Renal cortical epithelial cell (primary cell): Measurements from ENCODE around the gene PLCH1. TPM values are rescaled to one million over a fixed set of nuclear protein-coding genes. Genes with fewer than 3 reads are reported as not detected.

Experiments
- DNase-seq: peaks from one replicate; pipeline ENCODE4 v3.0.0-alpha.2; 2011; ENCODE audit warnings: low read depth
- total RNA-seq: library from RNA; depleted of rRNA; stranded (reverse); fragments of >200 nt; gene quantifications from 2 replicates; pipeline ENCODE4 v1.2.3, GENCODE V29; 2014

Gene PLCH1
- total RNA-seq, 1 donor from 2014 or later: 2.8 TPM

DNA sequence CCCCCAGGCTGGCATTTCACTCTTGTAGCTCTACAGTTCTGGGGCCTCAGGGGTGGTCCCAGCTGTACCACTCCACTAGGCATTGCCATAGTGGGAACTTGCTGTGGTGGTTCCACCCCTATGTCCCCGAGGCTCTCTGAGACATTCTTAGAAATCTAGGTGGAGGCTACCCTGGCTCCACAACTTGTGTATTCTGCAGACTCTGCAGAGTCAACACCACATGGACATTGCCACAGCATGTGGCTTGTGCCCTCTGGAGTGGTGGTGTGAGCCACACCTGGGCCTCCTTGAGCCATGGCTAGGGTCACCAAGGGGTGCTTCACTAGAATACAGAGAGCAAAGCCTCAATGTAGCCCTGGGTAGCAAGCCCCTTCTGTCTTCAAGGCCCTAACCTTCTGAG lies 397.0 kb downstream of the PLCH1 start:
- DNase-seq: no peak

DNA sequence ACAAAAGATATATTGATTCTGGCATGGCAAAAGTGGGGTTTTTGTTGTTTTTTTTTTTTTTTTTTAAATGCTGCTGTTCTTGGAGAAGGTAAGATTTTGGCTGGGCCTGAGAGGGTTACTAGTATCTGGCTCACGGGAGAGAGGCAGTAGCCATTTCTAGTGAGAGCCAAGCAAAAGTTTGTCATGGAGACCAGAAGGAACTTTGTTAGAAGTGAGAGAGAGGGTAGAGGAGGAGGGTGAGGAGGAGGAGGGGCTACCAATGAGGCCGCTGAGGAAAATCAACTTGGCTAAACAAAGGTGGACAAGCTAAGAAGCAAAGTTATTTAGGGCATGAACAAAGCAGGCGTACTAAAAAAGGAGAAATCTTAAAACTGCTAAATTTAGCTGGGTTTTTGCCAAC lies 402.5 kb downstream of the PLCH1 start:
- DNase-seq: no peak

DNA sequence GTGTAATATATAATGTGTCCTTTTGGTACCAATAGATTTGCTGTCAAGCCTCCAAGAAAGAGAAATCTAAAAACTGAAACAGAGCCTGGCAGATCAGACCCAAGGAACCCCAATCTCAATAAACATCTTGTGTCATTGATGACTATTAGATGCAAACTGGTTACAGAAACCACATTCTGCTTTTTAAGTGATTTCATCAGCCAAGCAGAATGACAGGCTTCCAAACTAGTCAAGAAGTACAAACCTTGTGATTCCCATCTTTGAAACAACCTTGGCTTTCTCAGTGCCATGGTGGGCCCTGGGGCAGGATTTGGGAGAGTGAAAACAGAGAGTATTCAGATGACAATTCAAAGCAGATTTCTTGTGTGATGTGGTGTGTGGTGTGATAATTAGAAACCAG lies 405.8 kb downstream of the PLCH1 start:
- no peak for DNase-seq

DNA sequence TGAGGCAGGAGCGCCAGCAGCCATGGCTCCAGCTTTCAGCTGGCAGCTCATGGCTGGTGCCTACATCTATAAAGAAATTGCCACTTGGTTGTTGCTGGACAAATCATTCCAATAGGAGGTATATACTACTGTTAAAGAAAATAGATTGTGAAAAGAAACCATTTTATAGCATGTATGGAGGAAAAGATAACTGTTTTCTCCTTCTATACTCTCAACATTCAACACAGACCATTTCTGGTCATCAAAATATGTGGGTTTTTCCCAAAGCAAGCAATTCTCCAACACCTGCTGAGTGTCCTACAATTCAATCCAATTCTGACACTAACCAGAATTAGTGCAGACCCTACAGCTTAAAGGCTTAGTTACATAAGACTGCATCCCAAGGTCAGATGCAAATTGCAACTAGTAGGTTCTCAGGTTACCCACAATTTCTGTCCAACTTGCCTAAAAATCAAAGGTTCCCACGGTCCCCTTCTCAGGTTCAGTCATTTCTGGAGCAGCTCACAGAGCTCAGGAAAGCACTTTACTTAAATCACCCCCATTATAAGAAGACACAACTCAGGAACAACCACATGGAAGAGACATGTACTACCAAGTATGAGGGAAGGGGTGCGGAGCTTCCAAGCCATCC lies 409.0 kb downstream of the PLCH1 start:
- no peak for DNase-seq

DNA sequence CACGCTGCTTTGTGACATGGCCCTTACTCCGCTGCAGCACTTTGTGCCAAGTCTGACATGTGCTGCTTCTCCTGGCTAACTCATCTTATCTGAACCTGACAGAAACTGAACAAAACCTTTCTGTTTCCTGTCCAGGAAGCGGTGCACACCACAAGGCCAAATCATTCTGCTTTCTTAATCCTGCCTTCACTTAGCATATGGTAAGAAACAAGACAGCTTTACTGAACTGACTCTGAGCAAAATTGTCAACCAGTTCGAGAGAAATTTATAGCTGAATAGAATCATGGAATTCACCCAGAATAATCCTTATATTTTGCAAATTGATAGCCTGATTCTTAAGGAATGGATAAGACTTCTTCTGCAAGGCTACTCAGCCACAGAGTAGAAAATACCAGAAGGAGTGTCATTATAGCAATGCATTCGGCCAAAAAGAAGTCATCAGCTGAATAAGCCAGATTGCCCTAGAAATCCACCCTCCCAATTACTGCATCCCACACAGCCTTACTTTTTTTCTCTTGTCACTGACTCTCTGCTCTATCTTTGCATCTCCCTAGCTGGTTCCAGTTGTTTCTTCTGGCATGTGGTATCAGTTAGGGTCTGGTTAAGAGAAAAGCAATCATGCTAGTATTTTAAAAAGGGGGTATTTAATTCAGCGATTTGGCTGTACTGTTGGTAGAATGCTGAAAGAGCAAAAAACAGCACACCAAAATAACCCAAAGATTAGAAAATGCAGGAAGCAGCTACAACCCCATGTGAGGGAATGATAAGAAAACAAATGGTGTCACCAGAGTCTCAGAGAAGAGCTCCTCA lies 409.8 kb downstream of the PLCH1 start:
- no peak for DNase-seq

DNA sequence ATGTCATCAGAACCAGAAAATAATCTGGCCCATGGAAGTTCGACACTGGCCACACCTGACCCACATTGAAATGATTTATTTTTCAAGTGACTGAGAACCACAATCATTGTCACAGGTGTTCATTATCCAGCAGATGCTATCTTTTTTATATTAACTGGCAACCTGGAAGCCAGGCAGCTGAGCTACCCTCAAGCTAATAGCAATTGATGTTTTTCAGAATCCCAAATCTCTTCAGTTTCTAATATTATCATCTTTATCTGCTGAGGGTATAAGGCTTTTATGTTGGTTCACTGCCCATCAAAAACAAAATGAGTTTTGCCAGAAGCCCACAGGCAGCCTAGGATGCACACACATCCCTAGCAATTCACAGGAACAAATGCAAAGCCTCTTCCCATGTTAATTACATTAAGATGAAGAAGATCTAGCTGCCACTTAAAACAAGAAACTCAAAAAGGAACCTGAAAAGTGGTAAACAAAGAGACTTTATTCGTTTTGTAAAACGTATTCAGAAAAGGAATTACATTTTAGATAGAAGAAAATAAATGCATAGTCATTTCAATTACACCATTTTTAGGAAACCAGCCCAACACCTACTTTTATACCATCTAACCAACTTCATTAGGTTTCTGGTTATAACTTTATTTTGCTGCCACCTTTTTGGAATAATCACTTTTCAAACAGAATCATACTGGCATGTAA lies 410.5 kb downstream of the PLCH1 start:
- DNase-seq: no peak

DNA sequence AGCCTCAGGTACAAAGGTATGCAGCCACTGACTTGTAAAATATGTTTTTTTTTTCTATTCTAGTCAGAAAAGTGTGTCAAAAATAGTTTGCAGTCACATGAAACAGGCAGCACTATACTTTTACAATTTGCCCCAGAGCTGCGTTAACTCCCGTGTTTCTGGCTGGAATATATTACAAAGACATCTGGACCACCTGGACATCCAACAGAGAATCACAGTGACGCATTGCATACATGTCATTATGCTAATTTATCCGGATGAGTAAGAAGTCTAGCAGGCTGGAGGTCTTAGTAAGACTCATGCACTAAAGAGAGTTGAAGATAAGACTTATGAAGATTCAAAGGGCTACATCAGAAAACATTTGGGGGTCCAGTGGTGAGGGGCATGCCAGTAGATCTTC lies 412.2 kb downstream of the PLCH1 start:
- no peak for DNase-seq

DNA sequence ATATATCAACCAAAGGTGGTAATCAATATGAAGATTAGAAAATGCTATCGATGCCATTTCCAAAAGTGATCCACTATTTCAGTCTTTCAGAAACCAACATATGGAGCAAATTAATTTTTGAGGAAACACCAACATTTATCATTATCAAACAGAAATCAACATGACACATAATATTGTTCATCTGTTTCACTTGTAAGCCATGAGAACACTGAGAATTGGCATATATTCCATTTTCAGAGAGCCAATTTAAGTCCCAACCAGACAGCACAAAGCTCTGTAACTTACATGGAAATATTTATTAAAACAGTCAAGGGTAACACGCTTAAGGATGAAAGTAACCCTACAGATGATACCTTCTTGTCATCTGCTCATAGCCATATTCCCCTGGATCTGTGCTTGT lies 413.8 kb downstream of the PLCH1 start:
- DNase-seq: no peak

DNA sequence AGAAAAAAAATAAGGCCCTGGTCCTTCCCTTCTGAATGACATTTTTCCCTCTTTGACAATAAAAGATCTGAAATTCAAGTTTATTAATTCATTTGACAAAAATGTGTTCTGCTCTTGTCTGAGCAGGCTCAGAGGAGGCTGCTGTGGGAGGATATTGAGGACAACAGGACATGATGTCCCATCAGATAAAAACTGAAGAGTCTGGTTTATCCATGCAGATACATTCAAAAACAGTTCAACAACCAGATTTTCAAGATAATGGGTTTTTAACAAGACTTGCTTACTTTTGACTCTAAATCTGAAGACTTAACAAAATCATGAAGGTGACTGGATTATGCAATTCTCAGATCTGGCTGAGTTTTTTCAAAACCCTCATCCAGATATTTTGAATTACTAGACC lies 414.5 kb downstream of the PLCH1 start:
- no peak for DNase-seq

DNA sequence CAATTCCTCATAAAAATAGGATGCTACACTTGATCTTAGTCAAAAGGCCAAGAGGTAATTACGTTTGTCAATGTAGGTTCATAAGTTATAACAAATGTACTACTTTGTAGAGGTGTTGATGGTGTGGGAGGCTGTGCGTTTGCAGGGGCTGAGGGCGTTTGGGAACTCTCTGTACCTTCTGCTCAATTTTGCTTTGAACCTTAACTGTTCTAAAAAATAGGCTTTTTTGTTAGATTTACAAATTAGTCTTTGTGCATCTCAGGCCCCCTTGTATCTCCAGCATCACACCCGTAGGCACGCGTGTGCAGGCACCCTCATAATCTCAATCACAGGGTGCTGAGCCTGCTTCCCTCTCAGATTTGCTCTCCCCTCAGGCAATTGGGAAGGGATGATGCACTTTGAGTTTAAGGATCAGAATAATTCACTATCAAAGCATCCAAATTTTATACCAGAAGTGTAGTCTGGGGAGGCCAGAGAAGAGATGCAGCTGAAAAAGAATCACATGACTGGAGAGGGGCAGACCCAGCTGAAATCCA lies 415.3 kb downstream of the PLCH1 start:
- no peak for DNase-seq

DNA sequence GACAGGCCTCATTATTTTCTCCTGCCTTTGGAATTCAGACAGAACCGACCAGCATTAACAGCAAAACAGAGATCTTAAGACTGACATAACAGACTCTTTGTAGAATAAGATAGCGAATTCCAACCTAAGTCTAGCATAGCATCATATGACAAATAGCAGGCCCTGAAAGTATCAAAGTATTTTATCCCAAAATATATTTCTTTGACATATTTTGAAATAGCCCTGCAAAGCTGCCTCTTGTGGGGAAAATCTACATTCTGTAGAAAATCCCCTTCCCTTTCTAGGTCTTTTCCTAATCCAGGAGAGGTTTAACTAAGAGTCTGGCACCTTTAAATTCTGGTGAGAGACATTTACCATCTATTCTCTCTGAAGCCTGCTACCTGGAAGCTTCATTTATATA lies 417.0 kb downstream of the PLCH1 start:
- no peak for DNase-seq

DNA sequence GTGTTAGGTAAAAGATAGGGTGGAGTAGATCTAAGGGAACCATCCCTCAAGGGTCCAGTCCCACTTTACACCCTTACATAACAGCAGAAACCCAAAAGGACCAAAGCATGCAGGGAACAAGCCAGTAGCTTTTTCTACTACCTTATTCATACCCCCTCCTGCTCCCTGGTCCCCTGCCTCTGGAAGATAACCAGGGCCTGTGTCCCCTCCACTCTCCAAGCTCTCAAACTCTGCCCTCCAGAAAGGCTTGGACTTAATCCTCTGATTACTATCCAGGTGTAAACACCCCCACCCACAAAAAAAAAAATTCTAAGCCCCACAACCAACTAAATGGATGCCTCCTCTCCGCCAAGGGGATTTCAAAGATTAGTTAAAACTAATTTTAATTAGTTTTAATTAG lies 417.4 kb downstream of the PLCH1 start:
- no peak for DNase-seq

DNA sequence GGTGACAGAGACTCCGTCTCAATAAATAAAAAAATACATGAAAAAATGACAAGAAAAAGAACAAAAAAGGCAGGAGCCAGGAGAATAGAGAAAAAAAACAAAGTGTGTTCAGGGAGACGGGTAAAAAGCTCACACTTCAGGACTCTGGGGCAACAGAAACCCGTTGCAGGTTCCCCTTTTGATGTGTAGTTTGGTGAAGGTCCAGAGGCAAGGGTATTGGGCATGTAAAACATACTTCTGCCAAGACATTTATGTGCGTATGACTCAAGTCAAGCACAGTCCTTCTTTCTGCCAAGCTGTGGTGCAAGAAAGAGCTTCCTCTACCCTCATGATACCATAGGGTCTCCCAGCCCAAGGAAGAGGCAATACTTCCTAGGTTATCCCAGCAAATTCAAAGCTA lies 418.0 kb downstream of the PLCH1 start:
- no peak for DNase-seq

DNA sequence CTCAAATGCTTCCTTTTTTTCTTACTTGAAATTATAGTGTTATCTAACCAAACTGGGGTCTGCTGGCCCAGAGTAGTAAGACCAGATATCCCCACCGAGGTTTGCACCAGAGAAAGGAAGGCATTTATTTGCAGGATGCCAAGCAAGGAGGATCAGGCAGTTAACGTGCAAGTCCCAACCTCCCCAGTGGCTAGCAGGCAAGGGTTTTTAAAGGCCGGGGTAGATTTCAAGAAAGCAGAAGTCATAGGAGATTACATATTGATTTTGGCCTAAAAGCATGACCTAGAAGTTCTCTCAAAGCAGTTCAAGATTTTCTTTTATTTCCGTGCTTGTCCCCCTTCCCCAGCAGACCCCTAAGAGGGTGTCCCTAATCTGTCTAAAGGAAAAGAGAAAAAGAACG lies 418.6 kb downstream of the PLCH1 start:
- DNase-seq: no peak

Other genes starting within 250 kb of the PLCH1 start
- 5.4 and 6.0 TPM in 2 replicates for gene C3orf33, start 61.2 kb upstream of the PLCH1 start, total RNA-seq
- 50.5 and 55.8 TPM in 2 replicates for gene SLC33A1, start 109.4 kb upstream of the PLCH1 start, total RNA-seq
- gene GMPS, start 125.6 kb upstream of the PLCH1 start, total RNA-seq: 60.8 and 74.8 TPM in 2 replicates